ENCODE results near the gene LAMA5.

GRCh38 chr20:62306414-62307187, 60.5 kb downstream of the LAMA5 start:
- TF ChIP-seq MYC (IDR thresholded peaks at IDR 0.05; ENCODE audit: borderline replicate concordance, low read length) (no peak), CTCF (IDR thresholded peaks at IDR 0.05) (no peak), POLR2A (IDR thresholded peaks at IDR 0.05; ENCODE audit: low read length) (no peak), REST (IDR thresholded peaks at IDR 0.05) (no peak), SMC3 (IDR thresholded peaks at IDR 0.05) (no peak), RFX5 (IDR thresholded peaks at IDR 0.05) (no peak)

All from A549 (cell line).